Measurements from ENCODE around the gene ARHGAP40.

- TF ChIP-seq CTCF (CRISPR knock-in tag; IDR thresholded peaks at IDR 0.05) (no peak), ZNF615 (CRISPR knock-in tag; IDR thresholded peaks at IDR 0.05; ENCODE audit: borderline replicate concordance) (no peak), ZNF777 (CRISPR knock-in tag; IDR thresholded peaks at IDR 0.05) (no peak), ZBTB7A (CRISPR knock-in tag; IDR thresholded peaks at IDR 0.05) (no peak), ZNF572 (CRISPR knock-in tag; IDR thresholded peaks at IDR 0.05) (no peak), JUNB (CRISPR knock-in tag; IDR thresholded peaks at IDR 0.05; ENCODE audit: borderline replicate concordance) (no peak), ZNF333 (CRISPR knock-in tag; IDR thresholded peaks at IDR 0.05; ENCODE audit: borderline replicate concordance) (no peak), HOMEZ (CRISPR knock-in tag; IDR thresholded peaks at IDR 0.05; ENCODE audit: low read depth) (no peak)
Measured at GRCh38 chr20:38609815-38610214, 8.2 kb downstream of the ARHGAP40 start.
